SU-DHL-6 (cell line): ENCODE results near the gene MICAL3.

ENCODE experiments used
- CTCF ChIP-seq: fragments of 200-600 bp; sonication (generic); IDR thresholded peaks from one replicate; pipeline ENCODE4 v1.5.1; 2017; ENCODE audit warnings: antibody characterized with exemption, mild to moderate bottlenecking, low read length, moderate library complexity; ENCODE audit not compliant: insufficient read depth, poor library complexity, severe bottlenecking
- EZH2phosphoT487 ChIP-seq: fragments of 200-600 bp; sonication (generic), shearing (Covaris generic); conservative IDR thresholded peaks from 2 replicates; pipeline ENCODE4 v1.6.1; 2018; ENCODE audit warnings: mild to moderate bottlenecking, antibody characterized with exemption, low read length, moderate library complexity, mixed read lengths

DNA sequence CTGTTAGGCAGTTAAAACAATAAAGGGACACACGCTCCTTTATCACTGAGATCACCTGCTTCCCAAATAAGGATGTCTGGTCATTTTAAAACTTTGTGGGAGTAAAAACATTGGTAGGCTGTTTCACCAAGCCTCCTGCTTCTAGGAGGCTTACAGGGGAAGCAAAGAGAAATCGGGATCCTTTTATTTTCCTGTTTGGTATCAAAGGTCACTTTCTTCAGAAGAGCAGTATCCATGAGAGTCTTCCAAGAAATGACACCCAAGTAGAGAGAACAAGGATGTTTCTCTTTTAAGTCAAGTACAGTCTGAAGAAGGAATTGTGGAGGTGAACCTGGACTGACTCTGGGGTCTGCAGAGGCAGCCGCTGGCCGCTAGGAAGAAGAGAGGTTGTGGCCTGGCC, 213.2 kb downstream of the MICAL3 start:
- TF ChIP-seq CTCF = no peak
- TF ChIP-seq EZH2phosphoT487 = no peak
